Natural killer cell (primary cell): ENCODE results near the gene PPRC1. TPM values are rescaled to one million over a fixed set of nuclear protein-coding genes. Genes with fewer than 3 reads are reported as not detected.

Experiments used
- ATAC-seq, 3 donors: fragments of 150-1000 bp in 2 of 3; fragments of 200-7000 bp in 1 of 3; cut with Tn5 transposase; 1 replicate in 1 of 3; 2 replicates in 2 of 3; pipeline ENCODE4 v1.10.0; 2021; ENCODE audit warnings: mild to moderate bottlenecking in 2 of 3, moderate library complexity in 2 of 3
- DNase-seq, 2 donors: peaks; one replicate each; pipeline versions ENCODE4 v3.0.0 to v3.0.0-alpha.2; 2013 to 2021; ENCODE audit warnings: mixed read lengths in 1 of 2
- H3K27ac ChIP-seq: one replicate; pipeline ENCODE4 v1.5.1; 2013; ENCODE audit warnings: mild to moderate bottlenecking, low read length
- H3K27me3 ChIP-seq: one replicate; pipeline ENCODE4 v1.6.1; 2013; ENCODE audit warnings: low read length; ENCODE audit not compliant: control insufficient read depth, insufficient read depth
- H3K36me3 ChIP-seq: one replicate; pipeline ENCODE4 v1.6.1; 2013; ENCODE audit warnings: low read length; ENCODE audit not compliant: control insufficient read depth, insufficient read depth
- H3K4me1 ChIP-seq: one replicate; pipeline ENCODE4 v1.6.1; 2013; ENCODE audit warnings: low read length; ENCODE audit not compliant: control insufficient read depth, insufficient read depth
- H3K4me3 ChIP-seq: one replicate; pipeline ENCODE4 v1.5.1; 2013; ENCODE audit warnings: low read length
- H3K9me3 ChIP-seq: one replicate; pipeline ENCODE4 v1.6.1; 2013; ENCODE audit warnings: low read length; ENCODE audit not compliant: control insufficient read depth, insufficient read depth
- H3K27ac Mint-ChIP-seq, 2 donors: one replicate each; pipeline ENCODE4 v1.8.0; 2022; ENCODE audit warnings: mild to moderate bottlenecking in 2 of 2, mixed read lengths in 2 of 2, moderate library complexity in 1 of 2
- H3K27me3 Mint-ChIP-seq, 2 donors: one replicate each; pipeline ENCODE4 v1.8.0; 2022; ENCODE audit warnings: low read depth in 2 of 2, mixed read lengths in 2 of 2
- H3K36me3 Mint-ChIP-seq: one replicate; pipeline ENCODE4 v1.8.0; 2022; ENCODE audit warnings: mixed read lengths
- H3K4me1 Mint-ChIP-seq, 2 donors: one replicate each; pipeline ENCODE4 v1.8.0; 2022; ENCODE audit warnings: mixed read lengths in 2 of 2
- H3K4me3 Mint-ChIP-seq: one replicate; pipeline ENCODE4 v1.8.0; 2022; ENCODE audit warnings: mild to moderate bottlenecking, moderate library complexity, mixed read lengths
- H3K9me3 Mint-ChIP-seq, 2 donors: one replicate each; pipeline ENCODE4 v1.8.0; 2022; ENCODE audit warnings: mixed read lengths in 2 of 2
- WGBS: methylation state at CpG from one replicate; pipeline ENCODE4 v1.1.7; 2013; ENCODE audit warnings: missing lambda C conversion rate; ENCODE audit not compliant: insufficient coverage; 5-methylcytosine and 5-hydroxymethylcytosine counted together
- intact Hi-C: fragments of 100-400 bp; cut with micrococcal nuclease; formaldehyde crosslinking; loops from one replicate; pipeline ENCODE4 v1.14.2; 2022
- total RNA-seq, 4 donors: library from RNA; stranded (reverse); fragments of 120-200 nt in 1 of 4; gene quantifications; one replicate each; pipeline versions ENCODE4 v1.2.3 to v1.2.4, GENCODE V29; 2013 to 2022
- TF ChIP-seq, protein P1 (sequence below): fragments of 200-600 bp; IDR thresholded peaks from one replicate; pipeline ENCODE4 v1.8.0; 2022; ENCODE audit warnings: antibody characterized with exemption

Gene PPRC1, protein sequence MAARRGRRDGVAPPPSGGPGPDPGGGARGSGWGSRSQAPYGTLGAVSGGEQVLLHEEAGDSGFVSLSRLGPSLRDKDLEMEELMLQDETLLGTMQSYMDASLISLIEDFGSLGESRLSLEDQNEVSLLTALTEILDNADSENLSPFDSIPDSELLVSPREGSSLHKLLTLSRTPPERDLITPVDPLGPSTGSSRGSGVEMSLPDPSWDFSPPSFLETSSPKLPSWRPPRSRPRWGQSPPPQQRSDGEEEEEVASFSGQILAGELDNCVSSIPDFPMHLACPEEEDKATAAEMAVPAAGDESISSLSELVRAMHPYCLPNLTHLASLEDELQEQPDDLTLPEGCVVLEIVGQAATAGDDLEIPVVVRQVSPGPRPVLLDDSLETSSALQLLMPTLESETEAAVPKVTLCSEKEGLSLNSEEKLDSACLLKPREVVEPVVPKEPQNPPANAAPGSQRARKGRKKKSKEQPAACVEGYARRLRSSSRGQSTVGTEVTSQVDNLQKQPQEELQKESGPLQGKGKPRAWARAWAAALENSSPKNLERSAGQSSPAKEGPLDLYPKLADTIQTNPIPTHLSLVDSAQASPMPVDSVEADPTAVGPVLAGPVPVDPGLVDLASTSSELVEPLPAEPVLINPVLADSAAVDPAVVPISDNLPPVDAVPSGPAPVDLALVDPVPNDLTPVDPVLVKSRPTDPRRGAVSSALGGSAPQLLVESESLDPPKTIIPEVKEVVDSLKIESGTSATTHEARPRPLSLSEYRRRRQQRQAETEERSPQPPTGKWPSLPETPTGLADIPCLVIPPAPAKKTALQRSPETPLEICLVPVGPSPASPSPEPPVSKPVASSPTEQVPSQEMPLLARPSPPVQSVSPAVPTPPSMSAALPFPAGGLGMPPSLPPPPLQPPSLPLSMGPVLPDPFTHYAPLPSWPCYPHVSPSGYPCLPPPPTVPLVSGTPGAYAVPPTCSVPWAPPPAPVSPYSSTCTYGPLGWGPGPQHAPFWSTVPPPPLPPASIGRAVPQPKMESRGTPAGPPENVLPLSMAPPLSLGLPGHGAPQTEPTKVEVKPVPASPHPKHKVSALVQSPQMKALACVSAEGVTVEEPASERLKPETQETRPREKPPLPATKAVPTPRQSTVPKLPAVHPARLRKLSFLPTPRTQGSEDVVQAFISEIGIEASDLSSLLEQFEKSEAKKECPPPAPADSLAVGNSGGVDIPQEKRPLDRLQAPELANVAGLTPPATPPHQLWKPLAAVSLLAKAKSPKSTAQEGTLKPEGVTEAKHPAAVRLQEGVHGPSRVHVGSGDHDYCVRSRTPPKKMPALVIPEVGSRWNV (N-terminal part only)
- total RNA-seq: 10 to 100 TPM; 29.1 to 48.0 (median 37.7) TPM
- total RNA-seq (2013): 11.6 TPM

DNA sequence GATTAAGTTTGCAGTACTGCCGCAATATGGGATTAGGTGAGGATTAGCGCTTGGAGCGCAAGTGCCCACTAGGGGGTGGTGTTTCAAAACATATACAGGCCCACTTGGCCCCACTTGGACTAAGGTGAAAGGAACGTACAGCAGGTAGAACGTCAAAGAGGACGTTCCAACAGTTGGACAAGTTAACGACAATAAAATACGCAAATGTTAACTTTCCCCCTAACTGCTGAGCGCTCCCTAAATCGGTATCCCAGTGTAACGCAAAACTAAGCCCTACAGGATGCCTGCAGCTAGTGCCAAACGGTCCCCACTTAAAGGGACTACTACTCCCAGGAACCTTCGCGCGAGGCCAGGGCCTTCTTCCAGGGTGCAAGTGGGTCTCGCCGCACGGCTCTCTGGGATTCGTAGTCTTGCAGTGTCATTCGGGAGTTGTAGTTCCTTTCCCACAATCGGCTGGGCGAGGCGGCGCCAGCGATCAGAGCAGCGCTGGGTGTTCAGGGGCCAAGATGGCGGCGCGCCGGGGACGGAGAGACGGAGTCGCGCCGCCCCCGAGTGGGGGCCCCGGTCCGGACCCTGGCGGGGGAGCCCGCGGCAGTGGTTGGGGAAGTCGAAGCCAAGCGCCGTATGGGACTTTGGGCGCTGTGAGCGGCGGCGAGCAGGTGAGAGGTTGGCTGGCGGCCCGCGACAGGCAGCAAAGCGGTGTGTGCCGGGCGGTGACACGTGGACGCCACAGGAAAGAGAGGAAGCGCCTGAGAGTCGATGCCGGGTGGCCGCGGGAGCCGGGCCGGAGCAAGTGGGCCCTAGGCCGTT lies at the start of gene PPRC1:
TSS of gene PPRC1 (plus strand) at position 478 of the 810 bp plus-strand sequence. CDS start at position 507, 29 bp downstream.
- Mint-ChIP-seq H3K27ac (peak within 1 kb of the TSS; percentile 93 to 97), H3K4me3 (peak within 1 kb of the TSS; percentile 98), H3K27me3 (no peaks in the 10 kb centered on the region), H3K4me1 (peaks cover 33 to 37% of the 10 kb centered on the region in 2 donors), H3K36me3 (no peaks in the 10 kb centered on the region), H3K9me3 (no peaks in the 10 kb centered on the region)
- Histone ChIP-seq H3K9me3 (no peaks in the 10 kb centered on the region), H3K36me3 (peaks cover 3% of the 10 kb centered on the region), H3K27me3 (no peaks in the 10 kb centered on the region), H3K27ac (peak within 1 kb of the TSS; percentile 86), H3K4me3 (peak within 1 kb of the TSS; percentile 96), H3K4me1 (peaks cover 27% of the 10 kb centered on the region)
- ATAC-seq (peak; percentile 94 to 99 (median 96)), DNase-seq (peak; percentile 94 to 98)
- intact Hi-C loops: loop anchor here (1.0 kb wide), 5 partner anchors 12 to 370 kb away; partner anchors contain the start of genes ACTR1A, CUEDC2, LDB1 and NOLC1
- TF ChIP-seq, protein P1, sequence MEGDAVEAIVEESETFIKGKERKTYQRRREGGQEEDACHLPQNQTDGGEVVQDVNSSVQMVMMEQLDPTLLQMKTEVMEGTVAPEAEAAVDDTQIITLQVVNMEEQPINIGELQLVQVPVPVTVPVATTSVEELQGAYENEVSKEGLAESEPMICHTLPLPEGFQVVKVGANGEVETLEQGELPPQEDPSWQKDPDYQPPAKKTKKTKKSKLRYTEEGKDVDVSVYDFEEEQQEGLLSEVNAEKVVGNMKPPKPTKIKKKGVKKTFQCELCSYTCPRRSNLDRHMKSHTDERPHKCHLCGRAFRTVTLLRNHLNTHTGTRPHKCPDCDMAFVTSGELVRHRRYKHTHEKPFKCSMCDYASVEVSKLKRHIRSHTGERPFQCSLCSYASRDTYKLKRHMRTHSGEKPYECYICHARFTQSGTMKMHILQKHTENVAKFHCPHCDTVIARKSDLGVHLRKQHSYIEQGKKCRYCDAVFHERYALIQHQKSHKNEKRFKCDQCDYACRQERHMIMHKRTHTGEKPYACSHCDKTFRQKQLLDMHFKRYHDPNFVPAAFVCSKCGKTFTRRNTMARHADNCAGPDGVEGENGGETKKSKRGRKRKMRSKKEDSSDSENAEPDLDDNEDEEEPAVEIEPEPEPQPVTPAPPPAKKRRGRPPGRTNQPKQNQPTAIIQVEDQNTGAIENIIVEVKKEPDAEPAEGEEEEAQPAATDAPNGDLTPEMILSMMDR: peak; percentile 96
- under 1% methylated on average over 64 of the region's 64 CpGs for WGBS

DNA sequence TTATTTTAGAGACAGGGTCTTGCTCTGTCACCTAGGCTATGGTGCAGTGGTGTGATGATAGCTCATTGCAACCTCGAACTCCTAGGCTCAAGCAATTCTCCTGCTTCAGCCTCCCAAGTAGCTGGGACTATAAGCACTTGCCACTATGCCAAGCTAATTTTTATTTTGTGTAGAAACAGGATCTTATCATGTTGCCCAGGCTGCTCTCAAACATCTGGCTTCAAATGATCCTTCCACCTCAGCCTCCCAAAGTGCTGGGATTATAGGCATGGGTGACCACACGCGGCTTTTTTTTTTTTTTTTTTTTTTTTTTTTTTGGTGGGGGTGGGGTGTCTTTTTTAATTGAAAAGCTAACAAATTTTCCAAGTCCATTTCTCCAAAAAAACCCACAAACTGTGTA lies 49.3 kb upstream of the PPRC1 start:
- intact Hi-C loops: no loop called here
- Histone ChIP-seq H3K4me3 (no peak overlapping the region), H3K27ac (no peak overlapping the region), H3K9me3 (no peaks in the 10 kb centered on the region), H3K36me3 (no peaks in the 10 kb centered on the region), H3K4me1 (no peaks in the 10 kb centered on the region), H3K27me3 (no peaks in the 10 kb centered on the region)
- 100% methylated on average over 1 of the region's 3 CpGs for WGBS
- no peaks in the 10 kb centered on the region for H3K27me3 Mint-ChIP-seq
- no peak for DNase-seq
- no peak overlapping the region for H3K4me3 Mint-ChIP-seq
- no peaks in the 10 kb centered on the region for H3K36me3 Mint-ChIP-seq
- no peak overlapping the region for H3K27ac Mint-ChIP-seq
- TF ChIP-seq, protein P1: no peak
- H3K4me1 Mint-ChIP-seq: no peaks in the 10 kb centered on the region
- ATAC-seq: no peak
- no peaks in the 10 kb centered on the region for H3K9me3 Mint-ChIP-seq

- TF ChIP-seq, protein P1: no peak
- Histone ChIP-seq H3K9me3 (no peaks in the 10 kb centered on the region), H3K27ac (no peak overlapping the region), H3K36me3 (no peaks in the 10 kb centered on the region), H3K4me3 (no peak overlapping the region), H3K4me1 (no peaks in the 10 kb centered on the region), H3K27me3 (no peaks in the 10 kb centered on the region)
- H3K27ac Mint-ChIP-seq: no peak overlapping the region
- no peaks in the 10 kb centered on the region for H3K9me3 Mint-ChIP-seq
- H3K27me3 Mint-ChIP-seq: no peaks in the 10 kb centered on the region
- WGBS: 100% methylated on average over 3 of the region's 3 CpGs
- no peak overlapping the region for H3K4me3 Mint-ChIP-seq
- no peaks in the 10 kb centered on the region for H3K4me1 Mint-ChIP-seq
- intact Hi-C loops: no loop called here
- no peaks in the 10 kb centered on the region for H3K36me3 Mint-ChIP-seq
- ATAC-seq (no peak), DNase-seq (no peak)
Measured at GRCh38 chr10:102085336-102085735, 47.5 kb upstream of the PPRC1 start.
